Glomerular endothelial cell (primary cell): Measurements from ENCODE around the gene GRIN2A. TPM values are rescaled to one million over a fixed set of nuclear protein-coding genes. Genes with fewer than 3 reads are reported as not detected.

ENCODE experiments used
- DNase-seq: peaks from one replicate; pipeline ENCODE4 v3.0.0-alpha.2; 2011; ENCODE audit warnings: low read depth, low spot score; ENCODE audit errors: extremely low read depth
- total RNA-seq: library from RNA; depleted of rRNA; stranded (reverse); fragments of >200 nt; gene quantifications from 2 replicates; pipeline ENCODE4 v1.2.3, GENCODE V29; 2015

GRIN2A gene
- total RNA-seq, 1 donor from 2014 or later, result 0.18 TPM

GRCh38 chr16:10039220-10040096 lies 142.8 kb downstream of the GRIN2A start:
- DNase-seq, result no peak

GRCh38 chr16:10037751-10038150 lies 144.5 kb downstream of the GRIN2A start:
- no peak for DNase-seq

- no peak for DNase-seq
These were observed 145.3 kb downstream of the GRIN2A start for GRCh38 chr16:10036956-10037355.

GRCh38 chr16:10033556-10033955 lies 148.7 kb downstream of the GRIN2A start:
- no peak for DNase-seq

GRCh38 chr16:10031955-10032354 lies 150.3 kb downstream of the GRIN2A start:
- DNase-seq, result no peak

GRCh38 chr16:10031473-10031872 lies 150.8 kb downstream of the GRIN2A start:
- no peak for DNase-seq

- no peak for DNase-seq
These were observed 153.6 kb downstream of the GRIN2A start for GRCh38 chr16:10028644-10029043.

- DNase-seq, result no peak
These were observed 154.7 kb downstream of the GRIN2A start for GRCh38 chr16:10027553-10027952.

- no peak for DNase-seq
These were observed 155.6 kb downstream of the GRIN2A start for GRCh38 chr16:10026593-10026992.

- DNase-seq, result no peak
These were observed 160.1 kb downstream of the GRIN2A start for GRCh38 chr16:10022098-10022497.

GRCh38 chr16:10020866-10021265 lies 161.4 kb downstream of the GRIN2A start:
- no peak for DNase-seq

- no peak for DNase-seq
These were observed 165.5 kb downstream of the GRIN2A start for GRCh38 chr16:10016752-10017151.

- DNase-seq, result no peak
These were observed 166.8 kb downstream of the GRIN2A start for GRCh38 chr16:10015397-10015796.

- no peak for DNase-seq
These were observed 168.5 kb downstream of the GRIN2A start for GRCh38 chr16:10013774-10014173.

GRCh38 chr16:10013364-10013763 lies 168.9 kb downstream of the GRIN2A start:
- DNase-seq, result no peak

- no peak for DNase-seq
These were observed 172.5 kb downstream of the GRIN2A start for GRCh38 chr16:10009684-10010083.

- no peak for DNase-seq
These were observed 178.7 kb downstream of the GRIN2A start for GRCh38 chr16:10003486-10003885.

- DNase-seq, result no peak
These were observed 180.9 kb downstream of the GRIN2A start for GRCh38 chr16:10001258-10001775.

GRCh38 chr16:9996221-9996620 lies 186.0 kb downstream of the GRIN2A start:
- no peak for DNase-seq

GRCh38 chr16:9992441-9992840 lies 189.8 kb downstream of the GRIN2A start:
- no peak for DNase-seq

GRCh38 chr16:9980981-9981380 lies 201.2 kb downstream of the GRIN2A start:
- DNase-seq, result no peak

- no peak for DNase-seq
These were observed 204.0 kb downstream of the GRIN2A start for GRCh38 chr16:9978160-9978725.
